IPS-18c (cell line): ENCODE measurements around the gene SPRN.

Experiments
- H3K4me3 ChIP-seq: 2 replicates; pipeline ENCODE4 v1.7.0; 2013; ENCODE audit warnings: low read depth, mild to moderate bottlenecking, low read length, moderate library complexity; ENCODE audit not compliant: insufficient read depth
- H3K9me3 ChIP-seq: one replicate; pipeline ENCODE4 v1.6.1; 2013; ENCODE audit warnings: mild to moderate bottlenecking, low read length, moderate library complexity; ENCODE audit not compliant: control insufficient read depth, insufficient read depth

Gene SPRN

DNA sequence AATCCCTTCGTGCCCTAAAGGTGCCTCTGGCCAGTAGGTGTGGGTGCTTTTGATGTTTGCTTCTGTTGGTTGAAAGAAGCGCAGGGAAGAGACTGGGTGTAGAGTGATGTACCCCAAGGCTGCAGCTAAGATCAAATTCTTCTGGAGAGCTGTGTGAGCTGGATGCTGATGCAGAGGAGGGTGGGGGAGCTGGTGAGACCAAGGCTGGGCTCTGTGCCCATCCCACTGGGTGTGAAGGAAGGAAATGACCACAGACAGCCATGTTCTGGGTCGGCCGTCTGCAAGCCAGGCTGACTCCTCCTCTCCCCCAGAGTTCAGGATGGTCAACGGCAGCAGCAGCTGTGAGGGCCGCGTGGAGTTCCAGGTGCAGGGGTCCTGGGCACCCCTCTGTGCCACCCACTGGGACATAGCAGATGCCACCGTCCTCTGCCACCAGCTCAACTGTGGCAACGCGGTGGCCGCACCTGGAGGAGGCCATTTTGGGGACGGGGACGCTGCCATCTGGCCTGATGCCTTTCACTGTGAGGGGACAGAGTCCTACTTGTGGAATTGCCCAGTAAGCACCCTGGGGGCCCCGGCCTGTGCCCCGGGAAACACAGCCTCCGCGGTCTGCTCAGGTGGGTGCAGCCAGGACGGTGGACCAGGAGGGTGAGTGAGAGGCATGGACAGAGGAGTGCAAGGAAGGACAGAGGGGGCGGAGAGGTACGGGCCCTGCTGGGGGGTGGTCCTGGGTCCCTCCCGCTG lies 34.5 kb upstream of the SPRN start:
- Histone ChIP-seq H3K9me3 (peaks cover 18% of the 10 kb centered on the region), H3K4me3 (no peak overlapping the region)

DNA sequence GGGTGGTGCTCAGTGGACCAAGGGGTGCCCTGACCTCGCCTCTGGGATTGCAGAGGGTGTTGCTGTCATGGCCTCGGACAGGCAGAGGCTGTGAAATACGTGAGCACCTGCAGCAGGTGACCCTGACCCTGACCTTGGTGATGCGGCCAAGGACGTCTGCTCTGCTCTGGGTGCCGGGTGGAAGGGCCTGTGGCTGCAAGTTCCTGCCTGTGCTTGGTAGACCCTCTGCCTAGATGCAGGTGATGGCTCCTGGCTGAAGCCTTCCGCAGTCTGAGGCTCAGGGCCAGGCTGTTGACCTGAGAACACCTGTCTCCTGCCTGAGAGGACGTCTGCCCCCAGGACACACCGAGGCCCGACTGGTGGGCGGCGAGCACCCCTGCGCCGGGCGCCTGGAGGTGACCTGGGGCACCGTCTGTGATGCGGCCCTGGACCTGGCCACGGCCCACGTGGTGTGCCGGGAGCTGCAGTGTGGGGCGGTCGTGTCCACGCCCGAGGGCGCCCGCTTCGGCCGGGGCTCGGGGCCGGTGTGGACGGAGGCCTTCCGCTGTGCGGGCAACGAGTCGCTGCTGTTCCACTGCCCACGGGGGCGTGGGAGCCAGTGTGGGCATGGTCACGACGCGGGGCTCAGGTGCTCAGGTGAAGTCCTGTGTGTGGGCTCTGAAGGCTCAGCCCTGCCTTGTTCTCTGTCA lies 33.7 kb upstream of the SPRN start:
- Histone ChIP-seq H3K4me3 (no peak overlapping the region; the same call in 1 of the 2 replicates), H3K9me3 (peaks cover 21% of the 10 kb centered on the region)

DNA sequence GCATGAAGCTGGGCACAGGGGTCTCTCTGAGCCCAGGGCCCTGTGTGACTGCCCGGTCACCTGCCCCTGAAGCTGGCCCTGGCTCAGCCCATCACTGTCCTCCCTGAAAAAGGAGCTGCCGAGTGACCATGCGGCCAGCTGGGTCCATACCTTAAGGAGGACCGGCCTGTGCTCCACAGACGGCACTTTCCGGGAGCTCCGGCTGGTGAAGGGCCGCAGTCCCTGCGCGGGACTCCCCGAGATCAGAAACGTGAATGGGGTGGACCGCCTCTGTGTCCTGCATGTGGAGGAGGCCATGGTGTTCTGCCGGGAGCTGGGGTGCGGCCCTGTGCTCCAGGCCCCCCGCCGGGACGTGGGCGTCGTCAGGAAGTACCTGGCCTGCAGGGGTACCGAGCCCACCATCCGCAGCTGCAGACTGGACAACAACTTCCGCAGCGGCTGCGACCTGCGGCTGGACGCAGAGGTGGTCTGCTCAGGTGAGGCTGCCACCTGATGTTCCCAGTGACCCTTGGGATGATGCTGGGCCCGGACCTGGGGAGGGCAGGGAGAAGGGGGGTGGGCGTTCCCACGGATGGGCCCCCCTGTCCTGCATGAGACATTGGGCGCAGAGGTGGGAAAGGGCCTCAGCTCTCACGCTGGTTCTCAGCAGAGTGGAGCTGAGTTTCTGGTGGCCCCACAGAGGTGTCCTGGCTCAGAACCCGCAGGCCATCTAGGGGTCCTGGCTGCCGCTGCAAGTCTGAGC lies 32.8 kb upstream of the SPRN start:
- H3K9me3 ChIP-seq, result peaks cover 21% of the 10 kb centered on the region
- H3K4me3 ChIP-seq, result no peak overlapping the region

GRCh38 chr10:133456041-133456951 lies 31.9 kb upstream of the SPRN start:
- H3K9me3 ChIP-seq, result peaks cover 21% of the 10 kb centered on the region
- H3K4me3 ChIP-seq, result no peak overlapping the region

DNA sequence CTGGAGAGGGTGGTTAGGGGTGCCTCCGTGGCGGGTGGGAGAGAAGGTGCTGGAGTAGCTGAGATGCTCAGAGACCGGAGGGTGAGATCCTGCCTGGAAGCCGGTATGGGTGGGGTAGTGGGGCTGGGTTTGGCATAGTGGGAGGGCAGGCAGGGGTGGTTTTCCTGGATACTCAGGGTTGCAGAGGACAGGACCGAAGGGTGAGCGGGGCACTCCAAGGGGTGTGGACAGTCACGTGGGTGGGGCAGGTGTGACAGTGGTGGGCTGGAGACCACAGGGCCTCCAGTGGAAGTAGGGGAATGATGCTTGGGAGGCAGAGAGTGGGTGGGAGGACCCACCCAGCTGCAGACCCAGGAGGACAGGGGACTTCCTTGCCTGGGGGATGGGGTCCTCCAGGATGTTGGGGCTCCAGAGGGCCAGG lies 31.2 kb upstream of the SPRN start:
- Histone ChIP-seq H3K4me3 (no peak overlapping the region), H3K9me3 (peaks cover 21% of the 10 kb centered on the region)

DNA sequence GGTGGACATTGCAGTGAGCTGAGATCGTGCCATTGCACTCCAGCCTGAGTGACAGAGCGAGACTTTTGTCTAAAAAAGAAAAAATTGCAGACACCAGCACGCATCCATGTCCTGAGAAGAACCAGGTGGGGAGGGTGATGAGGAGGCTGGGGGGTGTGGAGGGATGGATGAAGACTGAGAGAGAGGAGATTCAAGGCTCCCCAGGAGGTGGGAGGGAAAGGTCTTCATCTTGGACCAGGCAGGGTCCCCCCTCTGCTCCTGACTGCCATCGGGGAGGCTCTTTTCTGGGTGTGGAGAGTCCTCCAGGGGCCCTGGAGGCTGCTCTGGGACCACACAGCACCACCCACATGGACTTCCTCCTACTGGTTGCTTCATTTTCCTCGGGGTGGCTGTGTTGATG lies 30.8 kb upstream of the SPRN start:
- Histone ChIP-seq H3K9me3 (peaks cover 23% of the 10 kb centered on the region), H3K4me3 (no peak overlapping the region; the same call in 1 of the 2 replicates)

DNA sequence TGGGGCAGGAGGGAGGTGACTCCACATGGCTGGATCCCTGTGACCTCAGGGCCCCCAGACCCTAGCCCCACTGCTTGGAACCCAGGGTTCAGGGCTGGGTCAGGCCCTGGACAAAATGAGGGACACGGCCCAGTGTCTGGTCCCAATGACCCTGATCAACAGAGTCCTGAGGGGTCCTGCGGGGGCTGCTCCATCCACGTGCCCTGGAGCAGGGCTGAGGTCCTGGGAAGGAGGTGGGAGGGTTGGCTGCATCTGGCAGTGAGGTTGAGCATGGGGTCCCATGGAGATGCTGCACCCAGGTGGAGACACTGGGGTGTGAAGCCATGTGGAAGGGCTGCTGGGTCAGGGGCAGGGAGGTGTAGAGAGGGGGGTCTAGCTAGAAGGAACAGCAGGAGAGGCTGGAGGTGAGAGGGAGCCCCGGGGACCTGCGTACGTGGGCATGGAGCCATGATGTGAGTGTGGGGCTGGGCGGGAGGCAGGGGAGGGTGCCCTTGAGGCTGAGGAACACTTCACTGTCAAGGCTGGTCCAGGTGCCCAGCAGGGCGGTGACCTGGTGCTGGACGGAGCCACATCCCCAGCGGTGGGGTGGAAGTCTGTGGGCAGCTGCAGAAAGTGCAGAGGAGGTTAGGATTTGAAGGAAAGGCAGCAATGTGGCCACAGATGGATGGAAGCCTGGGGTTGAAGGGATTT lies 29.9 kb upstream of the SPRN start:
- Histone ChIP-seq H3K9me3 (peaks cover 23% of the 10 kb centered on the region), H3K4me3 (no peak overlapping the region; the same call in 1 of the 2 replicates)

GRCh38 chr10:133453516-133454203 lies 29.2 kb upstream of the SPRN start, which contains the start of gene SCART1:
Gene SCART1, plus strand, starts transcription at chr10:133453945. Its CDS starts 53 bp downstream, at chr10:133453998.
- H3K9me3 ChIP-seq, result peaks cover 22% of the 10 kb centered on the region
- no peak within 1 kb of the TSS; the same call in 1 of the 2 replicates for H3K4me3 ChIP-seq

GRCh38 chr10:133452453-133452852 lies 28.0 kb upstream of the SPRN start:
- H3K4me3 ChIP-seq, result no peak overlapping the region

GRCh38 chr10:133451346-133451745 lies 26.9 kb upstream of the SPRN start:
- Histone ChIP-seq H3K9me3 (peaks cover 18% of the 10 kb centered on the region), H3K4me3 (no peak overlapping the region)

More at GRCh38 chr10:133452453-133452852, 28.0 kb upstream of the SPRN start:
- H3K9me3 ChIP-seq, result peaks cover 21% of the 10 kb centered on the region

DNA sequence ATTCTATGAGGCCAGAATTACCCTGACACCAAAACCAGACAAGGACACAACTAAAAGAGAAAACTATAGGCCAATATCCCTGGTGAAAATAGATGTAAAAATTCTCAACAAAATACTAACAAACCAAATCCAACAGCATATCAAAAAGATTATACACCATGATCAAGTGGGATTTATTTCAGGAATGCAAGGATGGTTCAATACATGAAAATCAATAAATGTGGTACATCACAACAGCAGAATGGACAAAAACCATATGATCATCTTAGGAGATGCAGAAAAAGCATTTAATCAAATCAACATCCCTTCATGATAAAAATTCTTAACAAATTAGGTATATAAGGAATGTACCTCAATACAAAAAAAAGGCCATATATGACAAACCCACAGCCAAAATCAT lies 23.7 kb upstream of the SPRN start:
- peaks cover 16% of the 10 kb centered on the region for H3K9me3 ChIP-seq
- no peak overlapping the region for H3K4me3 ChIP-seq

- peaks cover 16% of the 10 kb centered on the region for H3K9me3 ChIP-seq
These were observed 22.6 kb upstream of the SPRN start for GRCh38 chr10:133446979-133447378.

GRCh38 chr10:133445751-133446708 lies 21.6 kb upstream of the SPRN start:
- peaks cover 16% of the 10 kb centered on the region for H3K9me3 ChIP-seq
- H3K4me3 ChIP-seq, result no peak overlapping the region

More at GRCh38 chr10:133446979-133447378, 22.6 kb upstream of the SPRN start:
- H3K4me3 ChIP-seq, result no peak overlapping the region

DNA sequence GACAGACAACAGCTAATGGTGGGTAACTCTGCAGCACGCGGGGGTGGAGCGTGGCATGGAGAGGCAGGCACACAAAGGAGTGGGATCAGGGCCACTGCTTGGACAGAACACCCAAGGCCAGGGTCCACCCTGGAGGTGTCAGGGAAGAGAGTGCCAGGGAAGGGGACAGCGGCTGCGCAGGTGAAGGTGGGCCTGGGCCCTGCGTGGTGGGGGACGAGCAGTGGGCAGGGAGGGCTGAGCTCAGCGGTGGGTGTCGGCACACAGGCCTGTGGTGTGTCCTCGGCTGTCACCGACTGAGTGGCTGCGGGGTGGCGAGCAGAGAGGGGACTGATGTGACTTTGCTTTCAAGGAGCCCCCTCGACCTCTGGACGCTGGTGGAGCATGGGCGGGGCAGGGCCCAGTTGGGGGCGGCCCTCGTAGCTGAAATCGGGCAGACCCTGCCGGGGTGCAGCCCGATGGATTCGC lies 20.9 kb upstream of the SPRN start:
- H3K4me3 ChIP-seq, result no peak overlapping the region
- peaks cover 15% of the 10 kb centered on the region for H3K9me3 ChIP-seq
